Activated naive CD4-positive, alpha-beta T cell treated with anti-CD3 and anti-CD28 coated beads, Interleukin-2, amount 50 U/mL, for 16 hours (primary cell): ENCODE data around the gene ITSN2.

ENCODE experiments used
- DNase-seq: peaks from one replicate; pipeline ENCODE4 v3.0.0-alpha.2; 2020

The ITSN2 gene

DNA sequence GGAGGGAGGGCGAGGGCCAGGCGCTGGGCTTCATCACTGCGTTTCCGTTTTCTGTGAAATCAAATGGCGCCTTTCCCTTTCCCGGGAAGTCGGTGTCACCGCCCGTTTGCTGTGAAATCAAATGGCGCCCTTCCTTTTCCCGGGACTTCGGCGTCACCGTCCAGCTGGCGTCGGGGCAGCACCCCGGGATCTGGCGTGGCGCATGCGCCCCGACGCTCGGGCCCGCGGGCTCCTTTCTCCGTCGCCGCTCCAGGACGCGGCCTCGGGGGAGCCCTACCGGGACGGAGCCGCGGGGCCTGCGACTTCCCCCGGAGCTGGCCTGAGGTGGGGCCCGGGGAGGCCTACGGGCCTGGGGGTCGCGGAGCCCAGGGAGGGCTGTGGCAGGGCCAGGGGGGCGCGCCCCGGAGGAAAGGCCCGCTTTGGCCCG is 185.5 kb downstream of the ITSN2 start, which contains the start of gene FAM228A:
Gene FAM228A, plus strand, starts transcription at position 203 of the 427 bp plus-strand sequence. CDS start 428 bp downstream, outside the sequence.
- DNase-seq, result no peak

DNA sequence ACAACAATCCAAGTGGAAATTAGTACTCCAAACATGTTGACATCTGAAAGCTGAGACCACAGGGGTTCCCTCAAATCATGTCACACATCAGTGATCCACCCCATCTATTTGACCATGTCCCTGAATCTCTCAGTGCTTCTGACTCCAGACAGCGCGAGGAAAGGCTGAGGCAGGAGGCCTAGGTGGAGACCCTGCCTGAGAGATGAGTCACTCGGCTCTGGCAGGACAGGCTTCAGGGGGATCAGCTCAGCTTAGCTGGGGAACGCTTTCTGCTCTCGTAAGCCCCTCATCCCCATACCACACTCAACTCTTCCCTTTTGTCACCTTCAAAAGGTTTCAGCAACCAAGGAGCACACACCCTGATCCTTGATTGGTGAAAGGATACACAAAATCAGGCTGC is 191.3 kb downstream of the ITSN2 start:
- no peak for DNase-seq

- peak; percentile 43 for DNase-seq
Observed at GRCh38 chr2:24164416-24164973, 195.8 kb downstream of the ITSN2 start.

- DNase-seq, result no peak
Observed at GRCh38 chr2:24163601-24164000, 196.7 kb downstream of the ITSN2 start.

- DNase-seq, result no peak
Observed at GRCh38 chr2:24163186-24163585, 197.2 kb downstream of the ITSN2 start.

GRCh38 chr2:24162494-24162893 is 197.8 kb downstream of the ITSN2 start:
- no peak for DNase-seq

- no peak for DNase-seq
Observed at GRCh38 chr2:24160761-24161160, 199.6 kb downstream of the ITSN2 start.

DNA sequence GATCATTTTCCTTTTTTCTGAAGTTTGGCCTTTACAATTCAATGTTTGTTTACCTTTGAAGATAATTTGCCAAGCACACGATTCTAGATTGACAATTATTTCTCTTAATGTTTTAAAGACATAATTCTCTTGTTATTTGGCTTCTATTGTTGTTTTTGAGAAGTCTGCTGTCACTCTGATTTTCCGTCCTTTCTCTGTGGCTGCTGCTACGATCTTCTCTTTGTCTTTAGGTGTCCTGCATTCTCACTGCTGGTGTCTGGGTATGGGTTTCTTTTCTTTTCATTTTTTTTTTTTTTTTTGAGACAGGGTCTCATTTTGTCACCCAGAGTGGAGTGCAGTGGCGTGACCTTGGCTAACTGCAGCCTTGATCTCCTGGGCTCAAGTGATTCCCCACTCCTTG is 200.6 kb downstream of the ITSN2 start:
- DNase-seq, result no peak

- no peak for DNase-seq
Observed at GRCh38 chr2:24158131-24158530, 202.2 kb downstream of the ITSN2 start.

DNA sequence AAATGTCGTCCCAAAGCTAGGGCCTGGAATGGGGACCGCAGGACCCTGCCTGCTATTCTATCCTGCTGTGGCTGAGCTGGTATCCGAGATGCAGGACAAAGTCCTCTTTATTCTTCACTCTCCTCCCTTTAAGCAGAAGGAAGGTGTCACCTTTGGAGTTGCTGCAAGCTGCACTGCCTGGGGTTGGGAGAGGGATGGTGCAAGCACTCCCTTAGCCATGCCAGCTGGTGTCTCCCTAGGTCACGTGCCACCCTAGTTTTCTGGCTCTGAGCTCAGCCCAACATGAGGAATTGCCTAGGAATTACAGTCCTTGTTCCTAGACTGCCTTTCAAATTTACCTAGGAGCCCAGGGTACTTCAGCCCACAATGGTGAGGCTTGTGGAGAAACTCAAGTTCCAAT is 206.9 kb downstream of the ITSN2 start:
- DNase-seq, result no peak
